ENCODE measurements around the gene SIRPA.

- TF ChIP-seq CTCF (IDR thresholded peaks at IDR 0.05) (no peak), ZFX (IDR thresholded peaks at IDR 0.05; ENCODE audit: borderline replicate concordance) (no peak)
Observed at GRCh38 chr20:1937316-1937976, 42.2 kb downstream of the SIRPA start.

Measured in 22Rv1 (cell line).